GM19463 (cell line): ENCODE results near the gene EPHA4.

Source experiments
- ATAC-seq: cut with Tn5 transposase; IDR thresholded peaks from one replicate; pipeline ENCODE4 v1.9.1; 2021; ENCODE audit warnings: mild to moderate bottlenecking, moderate library complexity; ENCODE audit not compliant: unreplicated experiment

The EPHA4 gene

DNA sequence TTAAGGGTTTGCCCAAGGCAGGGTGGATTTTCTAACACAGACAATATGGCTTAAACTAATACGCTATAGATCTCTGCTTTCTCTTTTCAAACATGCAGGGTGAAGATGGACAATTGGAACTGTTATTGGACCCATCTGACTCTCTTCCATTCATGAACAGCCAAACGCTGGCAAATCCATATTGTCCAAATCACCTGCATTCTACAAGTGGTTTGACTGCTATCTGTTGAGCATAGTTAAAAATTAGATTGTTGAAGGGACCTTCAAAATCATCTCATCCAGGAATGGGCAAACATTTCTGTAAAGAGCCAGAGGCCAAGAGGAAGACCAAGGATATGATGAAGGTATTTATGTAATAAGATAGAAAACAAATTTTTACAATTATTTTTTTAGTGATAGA lies 65.6 kb downstream of the EPHA4 start:
- ATAC-seq = no peak

GRCh38 chr2:221505605-221506004 lies 66.5 kb downstream of the EPHA4 start:
- ATAC-seq = no peak

GRCh38 chr2:221504905-221505304 lies 67.2 kb downstream of the EPHA4 start:
- no peak for ATAC-seq

GRCh38 chr2:221503965-221504364 lies 68.1 kb downstream of the EPHA4 start:
- no peak for ATAC-seq

DNA sequence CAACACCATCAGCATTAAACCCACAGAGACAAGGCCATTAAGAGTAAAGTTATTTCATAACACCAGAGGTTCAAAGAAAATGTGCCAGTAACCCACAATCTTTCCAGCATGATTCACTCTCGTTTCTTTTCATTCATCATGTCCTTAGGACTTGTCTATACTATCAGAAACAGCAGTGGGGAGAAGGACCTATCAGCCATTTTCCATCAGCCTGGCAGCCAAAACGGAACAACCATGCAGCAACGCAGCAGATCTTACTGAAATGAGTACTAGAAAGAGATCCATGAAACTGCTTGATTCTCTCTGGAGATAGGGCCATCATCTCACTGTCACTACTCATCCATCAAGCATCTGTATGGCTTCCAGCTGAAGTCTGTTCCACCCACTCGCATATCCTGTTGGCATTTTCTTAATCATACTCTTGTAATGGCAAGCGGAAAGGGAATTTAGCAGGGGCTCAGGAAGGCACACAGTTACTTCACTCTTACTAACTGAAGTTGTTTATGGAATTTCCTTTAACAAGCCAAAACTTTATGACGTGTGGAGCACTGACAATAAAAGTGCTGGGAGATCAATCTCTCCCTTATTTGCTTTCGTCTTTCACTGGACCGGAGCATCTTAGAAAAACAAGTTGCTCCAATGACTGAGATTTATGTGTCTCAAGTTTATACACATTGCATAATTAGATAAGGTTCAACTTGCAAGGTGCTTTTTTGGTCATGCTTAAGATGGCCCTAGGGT lies 69.7 kb downstream of the EPHA4 start:
- no peak for ATAC-seq

- no peak for ATAC-seq
Measured at GRCh38 chr2:221501883-221502269, 70.2 kb downstream of the EPHA4 start.

DNA sequence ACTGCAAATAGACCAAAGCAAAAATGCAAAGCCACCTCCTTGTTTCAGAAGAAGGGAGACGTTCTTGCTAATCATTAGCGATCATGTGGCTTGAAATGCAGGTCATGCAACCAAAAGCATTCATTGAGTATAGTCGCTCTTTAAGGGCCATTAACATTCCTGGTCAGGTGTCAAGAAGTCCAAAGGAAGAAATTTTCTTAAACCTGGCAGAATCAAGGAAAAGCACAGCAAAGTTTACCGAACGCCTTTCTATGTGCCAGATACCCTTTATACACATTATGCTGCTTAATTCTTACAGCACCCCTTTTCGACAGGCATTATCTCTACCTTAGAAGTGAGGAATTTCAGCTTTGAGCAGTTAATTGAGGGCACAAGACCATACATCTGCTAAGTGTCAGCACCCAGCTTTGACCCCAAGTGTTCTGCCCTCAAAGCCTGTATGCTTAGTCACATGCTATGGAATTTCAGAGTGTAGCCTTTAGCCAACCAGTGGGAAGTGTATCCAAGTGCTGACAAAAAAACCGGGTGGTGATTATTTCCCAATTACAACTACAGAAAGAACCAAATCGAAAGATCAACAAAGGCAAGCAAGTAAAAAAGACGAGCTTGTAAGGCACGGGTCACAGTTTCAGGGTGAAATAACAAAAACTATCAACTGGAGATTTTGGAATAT lies 70.8 kb downstream of the EPHA4 start:
- no peak for ATAC-seq

GRCh38 chr2:221500501-221501209 lies 71.4 kb downstream of the EPHA4 start:
- ATAC-seq = no peak

DNA sequence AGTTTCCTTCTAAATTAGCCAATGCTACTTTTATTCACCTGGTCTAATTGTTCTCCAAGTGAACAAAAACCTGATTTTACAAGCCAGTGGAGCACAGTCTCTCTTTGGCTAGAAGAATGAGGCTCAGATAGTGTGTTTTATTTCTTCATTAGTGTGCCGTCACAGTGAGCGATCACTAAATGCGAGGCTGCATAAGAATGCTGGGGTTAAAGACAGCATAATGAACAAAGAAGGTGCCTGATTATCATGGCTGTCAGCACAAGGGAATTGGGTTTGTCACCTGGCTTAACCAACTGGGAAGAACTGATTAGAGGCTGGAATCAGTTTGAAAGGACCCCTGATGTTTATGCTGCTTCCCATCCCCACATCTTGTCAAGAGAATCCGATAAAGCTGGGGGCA lies 76.4 kb downstream of the EPHA4 start:
- no peak for ATAC-seq

DNA sequence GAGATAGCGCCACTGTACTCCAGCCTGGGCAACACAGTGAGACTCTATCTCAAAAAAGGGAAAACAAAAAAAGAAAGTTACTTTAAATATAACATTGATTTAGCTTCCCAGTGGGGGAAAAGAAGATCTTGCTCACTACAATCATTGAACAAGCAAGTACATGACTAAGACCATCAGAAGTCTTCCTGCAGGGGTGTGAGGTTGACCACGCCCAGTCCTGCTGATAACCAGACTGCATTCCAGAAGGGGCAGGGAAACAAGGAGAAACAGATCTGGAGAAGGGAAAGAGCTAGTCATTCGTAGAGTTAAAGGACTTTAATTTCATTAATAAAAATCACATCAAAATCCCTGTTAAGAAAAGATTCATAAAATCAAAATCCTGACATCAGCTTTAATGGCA lies 77.5 kb downstream of the EPHA4 start:
- no peak for ATAC-seq

- no peak for ATAC-seq
Measured at GRCh38 chr2:221493391-221493790, 78.7 kb downstream of the EPHA4 start.

DNA sequence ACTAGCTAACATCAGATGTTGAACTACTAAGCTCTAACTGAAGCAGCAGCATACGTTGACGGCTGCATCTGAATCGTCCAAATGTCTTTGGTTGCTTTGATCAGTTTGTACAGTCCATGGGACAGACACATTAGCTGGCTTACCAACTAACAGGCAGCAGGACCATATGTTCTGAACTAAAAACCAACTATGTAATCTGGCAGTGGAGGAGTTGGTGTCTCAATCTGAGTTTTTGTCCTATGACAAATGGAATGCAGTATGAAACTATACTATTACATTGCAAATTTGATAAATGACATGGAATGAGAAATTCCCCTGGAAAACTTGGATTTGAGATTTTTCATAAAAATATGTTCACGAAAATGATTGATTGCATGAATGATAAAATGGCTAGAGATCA lies 79.5 kb downstream of the EPHA4 start:
- no peak for ATAC-seq

- no peak for ATAC-seq
Measured at GRCh38 chr2:221490506-221491060, 81.5 kb downstream of the EPHA4 start.

GRCh38 chr2:221488136-221488807 lies 83.8 kb downstream of the EPHA4 start:
- ATAC-seq = no peak

GRCh38 chr2:221486106-221486505 lies 86.0 kb downstream of the EPHA4 start:
- ATAC-seq = no peak

DNA sequence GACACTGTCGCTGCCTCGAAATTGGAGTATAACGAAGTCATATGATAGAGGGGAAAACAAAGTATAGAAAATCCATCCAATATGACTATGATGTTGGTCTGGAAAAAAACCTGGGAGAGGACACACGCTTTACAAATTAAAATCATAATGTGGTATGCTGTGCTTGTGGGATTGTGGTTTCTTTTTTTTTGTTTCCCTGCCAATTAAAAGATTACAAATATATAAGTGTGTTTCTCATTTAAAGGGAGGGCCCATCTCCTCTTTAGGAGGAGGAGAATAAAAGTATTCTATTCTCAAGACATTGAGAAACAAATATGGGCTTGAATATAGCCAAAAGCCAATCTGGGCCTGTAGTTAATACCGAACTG lies 86.6 kb downstream of the EPHA4 start:
- ATAC-seq = no peak

GRCh38 chr2:221484761-221485502 lies 87.2 kb downstream of the EPHA4 start:
- no peak for ATAC-seq

- no peak for ATAC-seq
Measured at GRCh38 chr2:221482666-221483455, 89.2 kb downstream of the EPHA4 start.

GRCh38 chr2:221480821-221481220 lies 91.3 kb downstream of the EPHA4 start:
- no peak for ATAC-seq

DNA sequence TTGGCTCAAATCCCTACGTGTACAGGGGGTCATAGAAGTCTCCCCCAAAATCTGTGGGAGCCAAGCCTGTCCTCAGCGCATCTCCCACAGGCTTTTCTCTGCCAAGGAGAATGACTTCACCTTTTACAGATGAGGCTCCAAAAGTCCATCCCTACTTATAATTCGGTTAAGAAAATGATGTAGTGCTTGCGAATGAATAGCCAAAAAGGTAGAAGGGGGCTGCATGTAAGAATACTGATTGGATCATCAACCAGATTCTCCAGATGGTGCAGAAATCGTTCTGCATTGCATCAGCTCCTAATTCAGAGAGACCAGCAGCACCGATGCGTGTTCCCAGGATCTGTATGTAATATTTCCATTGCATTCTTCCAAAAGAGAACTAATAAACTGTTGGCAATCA lies 91.9 kb downstream of the EPHA4 start:
- no peak for ATAC-seq
